T follicular helper cell (primary cell): ENCODE measurements around the gene ARNT2.

Experiments used
- DNase-seq: peaks from one replicate; pipeline ENCODE4 v3.0.0-alpha.2; 2020; ENCODE audit warnings: low read depth

ARNT2 gene

GRCh38 chr15:80466543-80466942 is 62.4 kb downstream of the ARNT2 start:
- no peak for DNase-seq

- DNase-seq = no peak
These were observed 63.1 kb downstream of the ARNT2 start for GRCh38 chr15:80467311-80467714.

- DNase-seq = no peak
These were observed 64.6 kb downstream of the ARNT2 start for GRCh38 chr15:80468796-80469195.

GRCh38 chr15:80471881-80472280 is 67.7 kb downstream of the ARNT2 start:
- no peak for DNase-seq

- DNase-seq = no peak
These were observed 69.4 kb downstream of the ARNT2 start for GRCh38 chr15:80473286-80474223.

GRCh38 chr15:80474224-80475215 is 70.3 kb downstream of the ARNT2 start:
- DNase-seq = no peak

- no peak for DNase-seq
These were observed 71.4 kb downstream of the ARNT2 start for GRCh38 chr15:80475572-80475971.

GRCh38 chr15:80476036-80476435 is 71.9 kb downstream of the ARNT2 start:
- no peak for DNase-seq

GRCh38 chr15:80478075-80478474 is 73.9 kb downstream of the ARNT2 start:
- DNase-seq = no peak

GRCh38 chr15:80479191-80479590 is 75.0 kb downstream of the ARNT2 start:
- DNase-seq = no peak

GRCh38 chr15:80480171-80480811 is 76.1 kb downstream of the ARNT2 start:
- DNase-seq = no peak

- DNase-seq = no peak
These were observed 76.7 kb downstream of the ARNT2 start for GRCh38 chr15:80480909-80481308.

- no peak for DNase-seq
These were observed 78.5 kb downstream of the ARNT2 start for GRCh38 chr15:80482696-80483095.

- no peak for DNase-seq
These were observed 79.6 kb downstream of the ARNT2 start for GRCh38 chr15:80483725-80484161.

GRCh38 chr15:80484333-80484864 is 80.2 kb downstream of the ARNT2 start:
- DNase-seq = no peak

- DNase-seq = no peak
These were observed 81.4 kb downstream of the ARNT2 start for GRCh38 chr15:80485370-80486164.

- DNase-seq = no peak
These were observed 83.7 kb downstream of the ARNT2 start for GRCh38 chr15:80487839-80488390.

GRCh38 chr15:80489030-80489594 is 84.9 kb downstream of the ARNT2 start:
- DNase-seq = no peak

- no peak for DNase-seq
These were observed 86.3 kb downstream of the ARNT2 start for GRCh38 chr15:80490431-80490990.
